Temporal lobe (tissue), 1 donor: ENCODE measurements around the gene SNAP91. TPM values are rescaled to one million over a fixed set of nuclear protein-coding genes. Genes with fewer than 3 reads are reported as not detected.

ENCODE experiments used
- total RNA-seq: library from RNA; depleted of rRNA; stranded (reverse); fragments of >200 nt; gene quantifications from one replicate; pipeline ENCODE4 v1.2.3, GENCODE V29; 2014

SNAP91 gene
- total RNA-seq, 1 donor from 2014 or later, result 86.1 TPM

Other genes starting within 250 kb of the SNAP91 start
- gene PRSS35, start 196.6 kb downstream of the SNAP91 start, total RNA-seq, result 6.9 TPM
- 8.1 TPM for gene RIPPLY2, start 144.3 kb upstream of the SNAP91 start, total RNA-seq
- gene CYB5R4, start 150.6 kb upstream of the SNAP91 start, total RNA-seq, result 11.8 TPM